Lower leg skin (tissue), 3 donors: ENCODE measurements around the gene CEP128.

ENCODE experiments used
- POLR2A ChIP-seq, 2 donors: fragments of 450-650 bp; IDR thresholded peaks; one replicate each; pipeline ENCODE4 v1.6.1; 2016 to 2017; ENCODE audit warnings: antibody characterized with exemption in 2 of 2, mild to moderate bottlenecking in 1 of 2, moderate library complexity in 1 of 2
- TF ChIP-seq, protein P1 (sequence below), 3 donors: fragments of 450-650 bp; IDR thresholded peaks; one replicate each; pipeline ENCODE4 v1.5.1; 2016; ENCODE audit warnings: antibody characterized with exemption in 3 of 3, mild to moderate bottlenecking in 3 of 3, moderate library complexity in 2 of 3

DNA sequence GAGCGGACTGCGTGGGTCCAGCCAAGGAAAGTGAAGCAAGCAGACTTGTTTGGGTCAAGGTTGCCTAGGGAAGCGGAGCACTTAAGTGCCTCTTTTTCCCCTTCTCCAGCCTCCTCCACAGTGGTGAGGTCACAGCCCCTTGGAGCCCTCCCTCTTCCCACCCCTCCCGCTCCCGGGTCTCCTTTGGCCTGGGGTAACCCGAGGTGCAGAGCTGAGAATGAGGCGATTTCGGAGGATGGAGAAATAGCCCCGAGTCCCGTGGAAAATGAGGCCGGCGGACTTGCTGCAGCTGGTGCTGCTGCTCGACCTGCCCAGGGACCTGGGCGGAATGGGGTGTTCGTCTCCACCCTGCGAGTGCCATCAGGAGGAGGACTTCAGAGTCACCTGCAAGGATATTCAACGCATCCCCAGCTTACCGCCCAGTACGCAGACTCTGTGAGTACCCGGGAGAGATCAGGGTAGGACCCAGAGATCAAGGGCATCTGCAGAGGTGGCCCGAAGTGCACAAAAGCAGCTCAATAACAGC, 13.9 kb upstream of the CEP128 start, which contains the start of gene TSHR:
- TF ChIP-seq, protein P1, sequence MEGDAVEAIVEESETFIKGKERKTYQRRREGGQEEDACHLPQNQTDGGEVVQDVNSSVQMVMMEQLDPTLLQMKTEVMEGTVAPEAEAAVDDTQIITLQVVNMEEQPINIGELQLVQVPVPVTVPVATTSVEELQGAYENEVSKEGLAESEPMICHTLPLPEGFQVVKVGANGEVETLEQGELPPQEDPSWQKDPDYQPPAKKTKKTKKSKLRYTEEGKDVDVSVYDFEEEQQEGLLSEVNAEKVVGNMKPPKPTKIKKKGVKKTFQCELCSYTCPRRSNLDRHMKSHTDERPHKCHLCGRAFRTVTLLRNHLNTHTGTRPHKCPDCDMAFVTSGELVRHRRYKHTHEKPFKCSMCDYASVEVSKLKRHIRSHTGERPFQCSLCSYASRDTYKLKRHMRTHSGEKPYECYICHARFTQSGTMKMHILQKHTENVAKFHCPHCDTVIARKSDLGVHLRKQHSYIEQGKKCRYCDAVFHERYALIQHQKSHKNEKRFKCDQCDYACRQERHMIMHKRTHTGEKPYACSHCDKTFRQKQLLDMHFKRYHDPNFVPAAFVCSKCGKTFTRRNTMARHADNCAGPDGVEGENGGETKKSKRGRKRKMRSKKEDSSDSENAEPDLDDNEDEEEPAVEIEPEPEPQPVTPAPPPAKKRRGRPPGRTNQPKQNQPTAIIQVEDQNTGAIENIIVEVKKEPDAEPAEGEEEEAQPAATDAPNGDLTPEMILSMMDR (IDR thresholded peaks at IDR 0.05): no peak
- no peak for TF ChIP-seq POLR2A (IDR thresholded peaks at IDR 0.05)
